ENCODE results near the gene OGFRL1. TPM values are rescaled to one million over a fixed set of nuclear protein-coding genes. Genes with fewer than 3 reads are reported as not detected.

OGFRL1 gene
- total RNA-seq, 1 experiment from 2014 or later = 27.7 TPM

DNA sequence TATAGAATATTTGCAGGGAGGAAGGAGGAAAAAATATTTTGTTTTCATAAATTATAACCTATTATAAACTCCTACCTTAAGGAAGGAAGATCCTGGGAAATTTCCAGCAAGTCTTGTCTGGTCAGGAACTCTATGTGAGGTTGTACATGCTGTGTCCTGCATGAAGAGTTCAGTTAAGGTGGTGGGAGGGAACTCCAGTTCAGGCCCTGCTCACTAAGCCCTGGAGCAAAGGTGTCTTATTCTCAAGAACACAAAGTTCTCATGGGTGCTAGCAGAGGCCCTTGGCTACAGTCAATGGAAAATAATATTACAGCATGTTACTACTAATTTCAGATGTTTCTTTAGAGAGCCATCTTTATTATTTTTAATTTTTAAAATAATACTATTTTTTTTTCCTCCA lies 3.8 kb upstream of the OGFRL1 start:
- no peak for DNase-seq (ENCODE audit: low read depth)

GRCh38 chr6:71287038-71287437 lies 1.6 kb upstream of the OGFRL1 start:
- DNase-seq (ENCODE audit: low read depth) = no peak

DNA sequence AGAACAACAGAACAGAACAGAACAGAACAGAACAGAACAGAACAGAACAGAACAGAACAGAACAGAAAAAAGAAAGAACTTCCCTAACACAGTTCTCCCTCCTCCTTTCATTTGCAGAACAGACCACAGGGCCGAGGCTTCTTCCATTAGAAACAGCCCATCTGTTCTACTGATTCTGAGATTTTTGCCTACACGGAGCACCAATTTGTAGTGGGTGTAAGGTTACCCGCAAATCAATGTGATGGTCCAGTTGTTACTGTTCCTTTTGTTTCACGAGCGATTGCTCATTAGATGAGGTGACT lies 734 bp upstream of the OGFRL1 start:
- no peak for DNase-seq (ENCODE audit: low read depth)

DNA sequence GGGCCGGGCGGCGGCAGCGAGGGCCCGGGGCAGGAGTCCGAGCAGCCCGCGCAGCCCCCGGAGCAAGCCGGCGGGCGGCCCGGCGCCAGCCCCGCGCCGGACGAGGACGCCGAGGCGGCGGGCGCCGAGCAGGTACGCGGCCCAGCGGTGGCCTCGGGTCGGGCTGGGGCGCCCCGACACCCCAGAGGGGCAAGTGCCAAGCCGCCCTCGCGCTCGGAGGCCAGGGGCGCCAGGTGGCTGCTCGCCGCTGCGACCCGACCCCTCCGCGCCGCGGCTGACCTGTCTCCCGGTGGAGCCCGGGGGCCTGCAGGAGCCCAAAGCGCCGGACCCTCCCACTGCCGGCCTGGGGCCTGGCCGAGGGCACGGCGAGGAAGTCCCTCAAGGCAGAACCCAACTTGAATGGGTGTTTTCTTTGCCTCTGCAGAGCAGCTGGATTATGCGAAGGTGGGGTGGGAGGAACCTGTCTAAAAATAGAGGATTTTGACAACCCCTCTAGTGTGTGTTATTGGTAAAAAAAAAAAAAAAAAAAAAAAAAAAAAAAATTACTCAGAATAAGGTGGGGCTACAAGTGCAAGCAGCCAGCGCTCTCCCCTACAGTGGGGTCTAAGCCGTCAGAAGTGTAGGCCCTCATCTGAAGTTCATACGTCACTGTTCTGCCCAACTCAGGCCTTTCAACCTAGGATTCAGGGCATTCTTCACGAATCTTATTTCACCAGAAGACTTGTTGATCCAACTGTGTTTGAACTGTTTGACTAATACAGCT lies 609 bp downstream of the OGFRL1 start:
- peak; percentile 37 for DNase-seq (ENCODE audit: low read depth)

- no peak for DNase-seq (ENCODE audit: low read depth)
Observed at GRCh38 chr6:71289802-71290175, 1.2 kb downstream of the OGFRL1 start.

DNA sequence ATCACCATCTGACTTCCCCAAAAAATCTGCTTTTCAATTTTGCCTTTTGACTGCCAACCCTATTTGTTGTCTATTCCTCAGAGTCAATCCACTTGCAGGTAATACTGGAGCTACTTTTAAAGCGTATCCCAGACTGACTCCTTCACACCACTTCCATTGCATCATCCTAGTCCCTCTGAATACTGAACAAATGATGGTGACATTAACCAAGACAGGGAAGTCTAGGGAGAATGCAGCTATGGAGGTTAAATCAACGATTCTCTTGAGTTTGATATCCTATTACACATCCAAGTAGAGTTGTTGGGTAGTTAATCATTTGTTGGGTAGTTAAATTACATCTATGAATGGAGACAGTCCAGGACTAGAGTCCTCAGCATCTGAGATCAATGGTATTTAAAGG lies 2.0 kb downstream of the OGFRL1 start:
- DNase-seq (ENCODE audit: low read depth) = no peak

GRCh38 chr6:71292001-71292400 lies 3.4 kb downstream of the OGFRL1 start:
- DNase-seq (ENCODE audit: low read depth) = no peak

DNA sequence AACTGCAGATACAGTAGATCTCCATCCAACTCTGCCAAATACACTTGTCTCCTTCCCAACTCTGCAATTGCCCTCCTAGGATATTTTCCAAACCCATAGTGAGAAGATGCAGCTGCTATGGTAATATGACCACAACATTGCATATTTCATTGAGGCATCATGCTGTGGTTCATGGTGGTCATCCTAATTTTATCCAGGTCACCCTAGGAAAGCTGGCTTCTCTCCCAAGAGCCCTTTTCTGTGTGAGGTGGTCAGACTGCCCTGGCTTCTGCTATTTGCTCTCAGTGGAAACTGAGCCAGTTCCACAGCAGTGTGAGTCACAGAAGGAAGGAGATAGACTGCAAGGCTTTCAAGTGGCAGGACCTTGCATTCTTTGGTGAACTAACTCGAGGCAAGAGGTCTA lies 5.5 kb downstream of the OGFRL1 start:
- DNase-seq (ENCODE audit: low read depth) = peak; percentile 86

DNA sequence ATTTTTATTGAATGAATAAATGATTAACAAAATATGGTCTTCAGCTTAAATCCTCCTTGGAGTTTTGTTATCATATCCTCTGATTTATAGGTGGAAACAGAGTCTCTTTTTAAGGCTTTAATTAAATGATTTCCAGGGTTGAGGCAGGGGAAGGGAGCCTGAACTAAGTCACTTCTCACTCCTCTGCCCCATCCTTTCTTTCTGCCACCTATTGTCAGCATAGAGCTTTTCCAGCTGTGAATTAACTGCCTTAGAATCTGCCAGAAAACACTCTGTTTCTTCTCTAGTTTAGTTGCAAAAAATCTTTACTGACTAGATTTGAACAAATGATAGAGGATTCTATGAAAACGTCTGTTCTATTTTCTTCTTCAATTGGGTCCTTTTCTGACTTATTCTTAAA lies 9.8 kb downstream of the OGFRL1 start:
- DNase-seq (ENCODE audit: low read depth) = no peak

- no peak for DNase-seq (ENCODE audit: low read depth)
Observed at GRCh38 chr6:71299541-71300470, 11.2 kb downstream of the OGFRL1 start.

DNA sequence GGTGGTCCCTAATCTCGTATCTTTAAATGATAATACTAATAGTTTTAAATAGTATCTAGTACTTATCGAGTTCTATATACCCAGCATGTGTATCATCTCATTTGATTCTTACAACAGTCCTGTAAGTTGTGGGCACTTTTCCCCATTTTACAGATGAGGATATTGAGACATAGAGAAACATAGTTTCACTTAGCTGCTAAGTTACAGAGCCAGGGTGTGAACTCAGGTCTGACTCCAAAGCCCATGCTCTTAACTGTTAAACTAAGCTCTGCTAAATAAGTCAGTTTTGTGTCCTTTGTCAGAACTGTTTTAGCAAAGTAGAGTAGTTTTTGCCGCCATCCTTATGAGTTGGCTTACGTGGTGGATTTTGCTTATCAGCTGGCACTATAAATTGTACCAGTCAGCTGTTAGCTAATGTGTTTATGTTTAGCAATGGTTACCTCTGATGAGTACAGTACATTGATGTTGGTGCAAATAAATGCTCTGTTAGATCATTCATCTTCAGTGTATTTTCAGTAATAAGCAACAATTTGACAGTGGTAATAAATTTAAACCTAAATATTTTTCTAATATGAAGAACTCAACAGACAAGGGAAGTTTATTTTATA lies 12.1 kb downstream of the OGFRL1 start:
- no peak for DNase-seq (ENCODE audit: low read depth)

DNA sequence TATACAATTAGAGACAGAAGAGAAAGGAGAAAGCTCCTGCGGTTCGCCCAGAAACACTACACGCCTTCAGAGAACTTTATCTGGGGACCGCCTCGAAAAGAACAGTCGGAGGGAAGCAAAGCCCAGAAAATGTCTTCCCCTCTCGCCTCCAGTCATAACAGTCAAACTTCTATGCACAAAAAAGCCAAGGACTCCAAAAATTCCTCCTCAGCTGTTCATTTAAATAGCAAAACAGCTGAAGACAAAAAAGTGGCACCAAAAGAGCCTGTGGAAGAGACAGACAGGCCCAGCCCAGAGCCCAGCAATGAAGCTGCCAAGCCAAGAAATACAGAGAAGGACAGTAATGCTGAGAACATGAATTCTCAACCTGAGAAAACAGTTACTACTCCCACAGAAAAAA lies 12.9 kb downstream of the OGFRL1 start:
- no peak for DNase-seq (ENCODE audit: low read depth)

DNA sequence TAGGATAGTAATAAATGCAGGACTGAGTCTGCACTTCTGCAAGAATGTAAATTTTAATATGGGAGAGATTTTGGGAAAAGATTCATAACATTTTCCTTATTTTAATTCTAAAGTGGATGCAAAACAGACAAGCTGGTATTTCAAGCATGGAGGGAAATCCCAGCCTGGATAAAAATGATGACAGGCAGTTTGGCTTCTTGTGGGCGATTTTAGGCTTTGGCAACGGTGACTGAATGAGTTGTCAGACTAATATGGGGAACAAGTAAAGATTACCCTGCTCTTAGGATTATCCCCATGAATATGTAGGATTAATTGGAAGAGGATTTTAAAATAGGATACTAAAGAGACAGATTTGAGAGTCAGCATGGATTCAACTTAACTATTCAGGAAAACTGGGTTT lies 21.0 kb downstream of the OGFRL1 start:
- DNase-seq (ENCODE audit: low read depth) = no peak

DNA sequence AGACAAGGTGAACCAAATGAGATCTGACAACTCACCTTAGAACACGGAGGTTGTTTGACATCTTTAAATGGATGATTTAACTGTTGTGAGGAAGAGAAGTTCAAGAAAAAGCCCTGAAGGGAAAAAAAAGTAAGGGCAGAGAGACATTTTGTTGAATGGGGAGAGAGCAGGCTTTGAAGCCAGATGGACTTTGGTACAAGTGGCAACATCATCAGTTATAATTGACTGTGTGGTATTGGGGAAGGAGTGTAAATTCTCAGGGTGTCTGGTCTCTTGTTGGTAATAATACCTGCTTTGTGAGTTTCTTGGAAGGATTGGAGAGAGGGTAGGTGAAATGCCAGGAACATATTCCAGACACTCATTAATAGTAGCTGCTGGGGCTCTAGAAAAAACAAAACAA lies 21.6 kb downstream of the OGFRL1 start:
- no peak for DNase-seq (ENCODE audit: low read depth)

DNA sequence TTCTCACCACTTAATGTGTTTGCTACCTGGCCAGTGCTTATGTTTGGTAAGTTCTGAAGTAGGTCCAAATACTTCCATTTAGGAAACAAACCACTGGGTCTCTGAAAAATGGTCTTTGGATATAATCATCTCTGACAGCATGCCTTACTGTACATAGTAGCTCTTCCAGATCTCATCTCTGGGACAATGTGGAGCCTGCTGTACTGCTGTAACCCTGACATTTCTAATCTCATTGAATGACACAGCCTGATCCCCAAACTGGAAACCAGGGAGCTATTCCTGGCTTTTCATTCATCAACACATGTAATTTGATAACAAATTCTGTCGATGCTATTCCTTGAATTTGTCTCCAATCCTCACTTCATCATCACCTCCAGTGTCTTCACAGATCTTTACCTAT lies 23.5 kb downstream of the OGFRL1 start:
- no peak for DNase-seq (ENCODE audit: low read depth)

GRCh38 chr6:71317441-71317840 lies 28.8 kb downstream of the OGFRL1 start:
- DNase-seq (ENCODE audit: low read depth) = no peak

DNA sequence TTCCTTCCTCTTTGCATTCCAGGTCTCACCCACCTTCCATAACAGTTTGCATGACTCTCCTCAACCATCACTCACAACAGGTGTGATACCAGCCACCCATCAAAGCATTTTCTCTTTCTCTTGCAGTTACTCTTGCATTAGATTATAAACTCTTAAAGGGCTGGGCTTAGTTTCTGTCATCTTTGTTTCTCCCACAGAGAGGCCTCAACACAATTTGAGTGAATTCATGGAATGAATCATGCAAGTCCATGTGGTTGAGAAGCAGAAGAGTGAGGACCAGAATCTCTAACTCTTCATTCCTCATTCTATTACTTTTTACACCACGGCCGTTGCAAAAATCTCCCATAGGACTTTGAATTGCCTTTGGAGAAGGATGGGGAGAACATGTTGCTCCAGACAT lies 31.4 kb downstream of the OGFRL1 start:
- no peak for DNase-seq (ENCODE audit: low read depth)

- DNase-seq (ENCODE audit: low read depth) = no peak
Observed at GRCh38 chr6:71321314-71321713, 32.7 kb downstream of the OGFRL1 start.

DNA sequence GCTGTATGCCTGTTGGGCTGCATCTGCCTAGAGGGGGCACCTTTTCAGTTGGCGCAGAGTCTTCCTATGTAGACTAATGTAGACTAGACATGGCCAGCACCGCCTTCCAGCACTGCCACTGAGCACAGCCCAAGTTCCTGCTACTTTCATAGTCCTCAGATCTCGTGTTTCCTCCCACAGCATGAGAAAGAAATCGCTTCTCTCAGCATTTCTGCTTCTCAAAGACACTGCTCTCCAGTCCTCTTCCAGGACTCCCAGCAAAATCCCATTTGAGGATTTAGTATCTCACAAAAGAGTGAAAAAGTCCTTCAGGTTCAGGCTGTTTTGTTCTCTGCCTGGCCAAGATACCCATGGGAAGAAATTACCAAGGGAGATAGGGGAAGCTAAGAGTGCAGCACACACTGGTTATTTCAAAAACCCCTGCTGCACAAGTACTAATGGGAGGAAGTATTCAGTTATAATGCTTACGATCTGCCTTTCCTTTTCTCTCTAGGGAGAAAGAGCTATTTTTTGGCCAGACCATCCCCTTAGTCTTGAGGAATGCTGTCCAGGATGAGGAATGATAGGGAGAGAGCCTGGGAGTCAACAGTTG lies 35.7 kb downstream of the OGFRL1 start:
- no peak for DNase-seq (ENCODE audit: low read depth)

DNA sequence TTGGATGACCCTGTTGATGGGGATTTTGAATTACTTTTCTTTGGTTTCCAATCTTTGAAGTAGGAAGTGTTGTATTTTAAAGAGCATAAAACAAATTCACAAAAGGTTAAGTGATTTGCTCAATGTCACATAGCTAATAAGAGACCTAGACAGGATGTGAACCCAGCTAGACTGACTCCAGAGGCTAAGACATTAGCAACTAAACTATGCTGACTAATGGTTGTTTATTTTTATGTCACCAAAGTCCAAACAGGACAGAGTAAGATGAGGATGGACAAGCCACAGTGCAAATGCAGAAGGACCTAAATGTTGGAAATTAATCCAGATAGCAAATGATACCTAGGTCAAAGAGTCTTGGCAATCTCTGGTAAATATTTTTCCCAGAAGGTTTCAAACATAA lies 38.0 kb downstream of the OGFRL1 start:
- DNase-seq (ENCODE audit: low read depth) = no peak

DNA sequence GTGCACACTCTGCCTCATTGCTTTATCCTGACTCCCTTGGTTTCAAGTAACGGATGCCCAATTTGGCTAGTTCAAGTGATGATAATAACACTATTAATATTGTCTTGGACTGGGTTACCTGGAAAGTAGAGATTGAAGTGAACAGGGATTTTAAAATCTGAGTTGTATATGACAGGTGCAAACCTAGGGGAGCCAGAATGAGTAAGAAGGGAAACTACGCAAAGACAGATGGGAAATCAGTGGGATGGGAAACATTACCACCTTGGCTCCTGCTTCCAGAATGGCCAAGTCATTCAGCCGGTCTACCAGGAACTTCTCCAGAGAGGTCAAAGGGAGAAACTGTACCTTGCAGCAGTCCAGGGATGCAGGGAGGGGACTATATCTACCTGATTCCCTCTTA lies 41.9 kb downstream of the OGFRL1 start:
- no peak for DNase-seq (ENCODE audit: low read depth)

GRCh38 chr6:71332012-71332411 lies 43.4 kb downstream of the OGFRL1 start:
- DNase-seq (ENCODE audit: low read depth) = no peak

Data from HT1080 (cell line).